Activated CD4-positive, CD25-positive, alpha-beta regulatory T cell treated with anti-CD3 and anti-CD28 coated beads, Interleukin-2, amount 50 U/mL, for 24 hours (primary cell): ENCODE results near the gene WDR18.
"Not testable (repeated sequence)": the region's sequence is repeated elsewhere in the genome, so short reads cannot be mapped to it uniquely, and the experiment has no call there.

Source experiments
- ATAC-seq, 2 donors: fragments of 150-1000 bp; cut with Tn5 transposase; one replicate each; pipeline ENCODE4 v1.10.0; 2021; ENCODE audit warnings: mild to moderate bottlenecking in 1 of 2, moderate library complexity in 1 of 2

The WDR18 gene

GRCh38 chr19:950352-951066, 33.6 kb upstream of the WDR18 start:
- ATAC-seq = no peak

GRCh38 chr19:952049-952679, 32.0 kb upstream of the WDR18 start:
- no peak for ATAC-seq

DNA sequence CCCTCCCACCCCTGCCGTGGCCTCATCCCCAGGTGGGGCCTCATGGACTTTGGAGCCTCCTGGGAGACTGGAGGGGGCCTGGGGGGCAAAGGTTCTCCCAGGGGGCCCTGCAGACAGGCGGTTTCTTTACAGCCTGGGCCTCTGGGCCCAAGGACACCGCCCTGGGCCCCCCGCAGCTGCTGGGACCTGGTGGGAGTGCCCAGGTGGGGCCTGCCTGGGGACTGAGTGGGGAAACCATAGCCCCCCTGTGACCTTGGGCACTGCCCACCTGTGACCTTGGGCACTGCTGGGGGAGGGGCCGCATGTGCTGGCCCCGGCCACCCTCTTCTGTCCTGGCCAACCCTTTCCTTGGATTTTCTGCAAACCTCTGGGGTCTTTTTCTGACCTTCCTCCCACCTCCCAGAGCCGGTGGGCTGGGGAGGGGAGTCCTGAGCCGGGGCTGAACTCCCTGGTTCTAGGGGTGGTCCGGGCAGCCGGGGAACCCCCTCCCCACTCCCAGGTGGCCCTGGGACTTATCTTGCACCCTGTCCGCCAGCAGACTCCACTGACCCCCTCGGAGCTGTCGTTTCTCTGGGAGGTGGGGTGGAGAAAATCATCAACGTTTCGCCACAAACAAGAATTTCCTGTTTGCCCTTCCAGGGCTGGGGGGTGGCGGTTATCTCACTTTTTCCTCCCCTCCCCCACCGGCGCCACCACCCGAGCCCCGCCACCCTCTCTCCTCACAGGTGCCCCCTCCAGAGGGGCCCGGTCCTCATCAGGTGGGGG, 31.3 kb upstream of the WDR18 start:
- ATAC-seq = no peak

DNA sequence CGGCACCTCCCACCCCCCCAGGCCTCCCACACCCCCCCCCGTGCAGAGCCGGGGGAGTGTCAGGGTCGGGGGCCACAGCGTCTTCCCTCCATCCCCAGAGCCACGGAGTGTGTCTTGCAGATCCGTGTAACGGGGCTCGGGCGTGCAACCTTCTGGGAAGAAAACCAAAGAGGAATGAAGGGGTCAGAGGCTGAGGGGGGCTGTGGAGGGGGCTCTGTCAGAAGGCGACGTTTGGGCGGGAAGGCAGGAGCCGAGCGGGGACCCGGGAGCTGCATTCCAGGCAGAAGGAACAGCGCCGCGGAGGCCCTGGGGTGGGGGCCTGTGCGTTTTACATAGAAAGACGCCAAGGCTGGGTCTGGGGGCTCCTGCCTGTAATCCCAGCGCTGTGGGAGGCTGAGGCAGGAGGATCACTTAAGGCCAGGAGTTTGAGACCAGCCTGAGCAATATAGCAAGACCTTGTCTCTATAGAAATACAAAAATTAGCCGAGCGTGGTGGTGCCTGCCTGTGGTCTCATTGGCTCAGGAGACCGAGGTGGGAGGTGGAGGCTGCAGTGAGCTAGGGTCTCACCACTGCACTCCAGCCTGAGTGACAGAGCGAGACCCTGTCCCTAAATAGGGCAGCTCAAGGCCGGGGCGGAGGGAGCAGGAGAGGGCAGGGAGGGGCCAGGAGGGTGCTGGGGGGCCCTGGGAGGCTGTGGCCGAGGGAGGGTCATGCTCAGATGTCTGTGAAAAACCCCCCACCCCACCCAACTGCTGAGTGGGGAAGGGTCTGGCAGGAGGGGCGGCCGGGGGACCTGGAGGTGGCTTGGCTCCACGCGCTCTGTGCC, 30.5 kb upstream of the WDR18 start:
- ATAC-seq = no peak

GRCh38 chr19:954272-954671, 29.9 kb upstream of the WDR18 start:
- no peak for ATAC-seq

- ATAC-seq = no peak
Observed at GRCh38 chr19:954672-955494, 29.3 kb upstream of the WDR18 start.

GRCh38 chr19:955803-956765, 28.1 kb upstream of the WDR18 start:
- no peak for ATAC-seq

DNA sequence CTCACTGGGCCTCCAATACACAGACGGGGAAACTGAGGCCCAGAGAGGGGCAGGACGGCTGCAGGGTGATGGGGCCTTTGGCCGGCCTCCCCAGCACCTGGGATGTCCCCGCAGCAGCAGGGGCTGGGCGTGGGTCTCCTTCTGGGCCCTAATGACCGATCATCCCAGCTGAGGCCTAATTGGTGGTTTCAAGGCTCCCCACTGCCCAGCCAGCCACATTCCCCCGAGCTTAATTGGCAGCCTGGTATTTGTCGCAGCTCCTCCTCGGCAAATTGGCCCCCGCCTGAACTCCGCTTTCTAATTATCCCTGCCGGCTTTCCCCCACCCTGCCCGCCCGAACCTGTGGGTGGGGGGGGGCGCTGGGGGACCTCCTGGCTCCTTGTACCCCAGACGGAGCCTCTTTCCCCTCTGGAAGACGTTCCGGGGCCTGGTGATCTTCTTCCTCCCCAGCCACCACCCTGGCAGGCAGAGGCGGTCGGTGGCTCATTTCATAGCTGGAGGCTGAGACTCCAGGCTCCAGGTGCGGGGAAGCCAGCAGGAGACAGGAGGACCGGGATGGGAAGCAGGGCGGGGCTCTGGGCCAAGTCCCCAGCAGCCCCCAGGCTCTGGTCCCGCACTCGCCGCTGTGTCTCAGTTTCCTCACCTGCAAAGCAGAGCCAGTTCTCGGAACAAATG, 27.2 kb upstream of the WDR18 start:
- no peak for ATAC-seq

- ATAC-seq = not testable (repeated sequence)
Observed at GRCh38 chr19:957578-957977, 26.6 kb upstream of the WDR18 start.

DNA sequence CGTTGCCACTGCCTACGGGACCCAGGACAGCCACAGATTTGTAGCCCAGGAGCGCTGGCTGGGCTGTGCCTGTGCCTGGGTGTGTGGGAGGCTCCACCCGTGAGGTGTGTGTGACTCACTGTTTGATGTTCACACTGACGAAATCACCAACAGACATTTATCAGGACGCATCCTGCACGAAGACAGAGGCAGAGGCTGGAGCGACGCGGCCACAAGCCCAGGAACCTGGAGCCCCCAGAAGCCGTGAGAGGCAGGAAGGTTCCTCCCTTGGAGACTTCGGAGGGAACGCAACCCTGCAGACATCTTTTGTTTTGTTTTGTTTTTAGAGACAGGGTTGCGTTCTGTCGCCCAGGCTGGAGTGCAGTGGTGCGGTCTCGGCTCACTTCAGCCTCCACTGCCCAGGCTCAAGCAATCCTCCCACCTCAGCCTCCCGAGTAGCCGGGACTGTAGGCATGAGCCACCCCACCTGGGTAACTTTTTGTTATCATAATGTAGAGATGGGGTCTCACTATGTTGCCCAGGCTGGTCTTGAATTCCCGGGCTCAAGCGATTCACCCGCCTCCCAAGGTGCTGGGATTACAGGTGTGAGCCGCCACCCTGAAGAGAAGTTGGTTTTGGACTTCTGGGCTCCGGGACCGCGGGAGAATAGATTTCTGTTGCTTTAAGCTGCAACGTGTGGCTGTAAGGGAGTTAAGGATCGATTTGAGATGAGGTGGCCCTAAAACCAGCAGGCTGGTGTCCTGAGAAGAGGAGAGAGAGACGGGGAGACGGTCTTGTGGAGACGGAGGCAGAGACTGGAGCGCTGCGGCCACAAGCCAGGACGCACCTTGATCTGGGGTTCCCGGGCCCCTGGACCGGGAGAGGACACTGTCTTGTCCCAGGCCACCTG, 24.9 kb upstream of the WDR18 start:
- ATAC-seq = peak; percentile 87 to 95

DNA sequence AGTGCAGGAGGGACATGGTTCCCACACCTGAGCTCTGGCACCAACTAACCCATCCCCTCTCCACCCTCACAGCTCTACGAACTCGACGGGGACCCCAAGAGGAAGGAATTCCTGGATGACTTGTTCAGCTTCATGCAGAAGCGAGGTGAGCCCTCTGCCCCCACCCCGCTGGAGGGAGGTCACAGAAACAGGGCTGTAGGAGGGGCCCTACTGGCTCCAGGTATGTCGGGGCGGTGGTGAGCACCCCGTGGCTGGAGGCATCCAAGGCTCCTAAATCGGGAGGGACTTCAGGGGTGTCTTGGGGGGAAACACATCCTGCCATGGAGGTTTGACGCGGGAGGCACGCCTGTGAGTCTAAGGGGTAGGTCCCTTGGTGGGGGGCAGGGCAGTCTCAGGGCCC, 24.1 kb upstream of the WDR18 start:
- no peak for ATAC-seq

GRCh38 chr19:960601-960938, 23.6 kb upstream of the WDR18 start:
- no peak for ATAC-seq

DNA sequence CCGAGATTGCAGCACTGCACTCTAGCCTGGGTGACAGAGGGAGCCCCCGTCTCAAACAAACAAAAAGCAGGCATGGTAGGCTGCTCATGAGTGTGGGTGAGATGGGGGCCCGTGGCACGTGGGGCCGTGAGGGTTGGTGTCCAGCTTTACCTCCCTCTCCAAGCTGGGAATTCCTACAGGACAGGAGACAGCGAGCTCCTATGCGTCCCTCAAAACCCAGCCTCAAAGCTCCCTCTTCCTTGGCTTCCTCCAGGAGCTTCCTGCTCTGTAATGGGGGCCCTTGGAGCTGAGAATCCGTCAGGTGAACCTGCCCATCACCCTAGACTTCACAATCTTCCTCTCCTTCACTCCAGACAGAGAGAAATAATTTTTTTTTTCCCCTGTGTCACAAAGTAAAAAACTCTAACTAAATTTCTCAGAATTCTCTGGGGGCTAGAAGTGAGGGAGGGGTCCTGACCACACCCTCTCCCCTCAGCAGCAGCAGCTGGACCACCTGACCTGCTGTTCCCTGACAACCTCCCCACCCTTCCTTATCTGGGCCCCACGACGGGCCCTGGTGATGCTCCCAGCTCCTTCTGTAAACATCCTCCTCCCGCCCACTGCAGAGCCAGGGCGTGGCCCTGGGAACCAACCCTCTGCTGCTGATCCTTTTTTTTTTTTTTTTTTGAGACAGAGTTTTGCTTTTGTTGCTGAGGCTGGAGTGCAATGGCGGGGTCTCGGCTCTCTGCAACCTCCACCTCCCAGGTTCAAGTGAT, 22.1 kb upstream of the WDR18 start:
- ATAC-seq = no peak

DNA sequence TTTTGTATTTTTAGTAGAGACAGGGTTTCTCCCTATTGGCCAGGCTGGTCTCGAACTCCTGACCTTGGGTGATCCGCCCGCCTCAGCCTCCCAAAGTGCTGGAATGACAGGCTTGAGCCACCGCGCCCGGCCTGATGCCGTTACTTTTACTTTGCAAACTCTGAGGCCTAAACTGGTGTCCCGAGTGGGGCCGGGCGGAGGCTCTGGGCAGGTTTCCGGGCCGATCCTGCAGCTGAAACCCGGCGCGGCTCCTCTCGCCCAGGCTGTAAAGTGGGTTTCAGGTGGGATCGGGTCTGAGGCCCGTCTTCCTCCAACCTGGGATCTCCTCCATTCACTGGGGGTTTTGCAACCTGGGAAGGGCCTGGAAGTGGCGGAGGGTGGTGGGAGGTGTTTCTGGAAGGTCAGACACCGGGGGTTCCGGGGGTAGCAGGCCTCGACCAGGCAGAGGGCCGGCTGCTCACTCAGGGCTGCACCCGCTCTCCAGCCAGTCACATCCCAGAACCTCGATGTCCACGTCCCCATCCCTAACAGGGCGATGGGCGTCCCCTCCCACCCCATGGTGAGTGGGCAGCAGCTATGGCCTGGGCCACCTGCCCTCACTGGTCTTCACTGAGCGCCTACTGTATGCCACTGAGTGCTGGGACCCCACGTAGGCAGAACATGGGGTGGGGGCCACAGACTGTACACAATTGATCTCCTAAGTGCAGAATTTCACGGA, 21.3 kb upstream of the WDR18 start:
- ATAC-seq = no peak

- ATAC-seq = no peak
Observed at GRCh38 chr19:963486-963951, 20.6 kb upstream of the WDR18 start.

DNA sequence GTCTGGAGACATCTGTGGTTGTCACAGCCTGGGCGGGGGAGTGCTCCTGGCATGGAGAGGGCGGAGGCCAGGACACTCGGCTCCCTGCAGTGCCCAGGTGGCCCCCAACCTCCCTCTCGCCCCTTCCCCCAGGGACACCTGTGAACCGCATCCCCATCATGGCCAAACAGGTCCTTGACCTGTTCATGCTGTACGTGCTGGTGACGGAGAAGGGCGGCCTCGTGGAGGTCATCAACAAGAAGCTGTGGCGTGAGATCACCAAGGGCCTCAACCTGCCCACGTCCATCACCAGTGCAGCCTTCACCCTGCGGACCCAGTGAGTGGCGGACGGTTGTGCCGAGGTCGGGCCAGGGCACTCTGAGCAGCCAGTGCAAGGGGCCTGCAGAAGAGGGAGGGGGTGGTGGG, 20.0 kb upstream of the WDR18 start:
- ATAC-seq = no peak
